ENCODE data around the gene NKPD1. TPM values are rescaled to one million over a fixed set of nuclear protein-coding genes. Genes with fewer than 3 reads are reported as not detected.

Gene NKPD1
- total and polyA plus RNA-seq, 2 donors (not counting 3 experiments of a cell fraction or from before 2014, with no cell fraction given): 0.04 TPM; not detected in 1

- no TSS peak for BruUV-seq (replicated peaks)
- FAIRE-seq: no peak
- no peak overlapping the region for H2AFZ ChIP-seq (ENCODE audit: low read depth, low read length)
Measured at GRCh38 chr19:45162608-45163143, 1.9 kb upstream of the NKPD1 start.

More at GRCh38 chr19:45162608-45163143, 1.9 kb upstream of the NKPD1 start:
- ChIA-PET CTCF (interaction anchor here (0.6 to 1.5 kb wide), 10 partner anchors 8 to 176 kb away, joined by 3 to 14 read pairs (median 6); partner anchors contain the start of genes BLOC1S3 and TRAPPC6A), POLR2A (interaction anchor here (0.7 kb wide), 1 partner anchor 15 kb away, joined by 3 read pairs; the partner anchor contains the start of gene TRAPPC6A)
- intact Hi-C loops (cut with micrococcal nuclease) (loop anchor here (1.0 to 2.0 kb wide), 4 partner anchors 9 to 176 kb away; no protein-coding TSS in a partner anchor), dilution Hi-C loops (cut with MboI; ENCODE audit: extremely low pct_ligation_motif_present, low sequenced_read_pairs) (no loop called here)
- Histone ChIP-seq H3K4me1 (ENCODE audit: control insufficient read depth, extremely low read depth, insufficient read depth, low read length) (peaks cover 6% of the 10 kb centered on the region), H4K20me1 (replicated peaks; ENCODE audit: control insufficient read depth, extremely low read depth, insufficient read depth, low read length) (no peaks in the 10 kb centered on the region), H3K4me3 (replicated peaks in 1 of 3; ENCODE audit: insufficient read depth in 1 of 3, low read depth in 1 of 3, low read length in 3 of 3) (no peak overlapping the region), H3K36me3 (ENCODE audit: control insufficient read depth in 2 of 2, extremely low read depth in 1 of 2, insufficient read depth in 2 of 2, low read length in 2 of 2) (no peaks in the 10 kb centered on the region), H3K27ac (ENCODE audit: insufficient read depth, low read depth, low read length) (no peak overlapping the region), H3K9ac (replicated peaks; ENCODE audit: extremely low read depth, insufficient read depth, low read length) (no peak overlapping the region), H3K79me2 (ENCODE audit: control insufficient read depth, insufficient read depth, low read length) (no peaks in the 10 kb centered on the region), H3K9me1 (replicated peaks; ENCODE audit: control insufficient read depth, extremely low read depth, insufficient read depth, low read length) (no peaks in the 10 kb centered on the region), H3K27me3 (ENCODE audit: control insufficient read depth in 2 of 2, insufficient read depth in 2 of 2, low read length in 2 of 2) (no peaks in the 10 kb centered on the region), H3K9me3 (replicated peaks; ENCODE audit: control insufficient read depth, insufficient read depth, low read length) (no peaks in the 10 kb centered on the region), H3K4me2 (ENCODE audit: insufficient read depth, low read length) (no peak overlapping the region)
- TF ChIP-seq GATA2 (IDR thresholded peaks at IDR 0.05; ENCODE audit: insufficient read depth, insufficient read length, low read depth, low read length): no peak
- TF ChIP-seq JUN (IDR thresholded peaks at IDR 0.05; ENCODE audit: borderline replicate concordance, insufficient read depth, insufficient read length, low read depth): no peak
- TF ChIP-seq FOS (IDR thresholded peaks at IDR 0.05; ENCODE audit: borderline replicate concordance, insufficient read depth, low read length): no peak
- TF ChIP-seq MYC (IDR thresholded peaks at IDR 0.05; ENCODE audit: low read depth, low read length): no peak
- no peak for TF ChIP-seq CTCF (IDR thresholded peaks at IDR 0.05; ENCODE audit: extremely low read depth in 1 of 2, insufficient read depth in 1 of 2, low read depth in 1 of 2, low read length in 2 of 2)
- TF ChIP-seq, protein P1, sequence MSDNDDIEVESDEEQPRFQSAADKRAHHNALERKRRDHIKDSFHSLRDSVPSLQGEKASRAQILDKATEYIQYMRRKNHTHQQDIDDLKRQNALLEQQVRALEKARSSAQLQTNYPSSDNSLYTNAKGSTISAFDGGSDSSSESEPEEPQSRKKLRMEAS (IDR thresholded peaks at IDR 0.05; ENCODE audit: insufficient read depth, insufficient read length): no peak
- no peak for TF ChIP-seq POLR2A (IDR thresholded peaks at IDR 0.05; ENCODE audit: low read depth, low read length)
- no peak for TF ChIP-seq POLR2AphosphoS5 (IDR thresholded peaks at IDR 0.05; ENCODE audit: insufficient read depth, low read depth, low read length)
- no peak for TF ChIP-seq EZH2 (IDR thresholded peaks at IDR 0.05; ENCODE audit: borderline replicate concordance, low read depth, low read length, severe bottlenecking)
- DNase-seq (ENCODE audit: low read depth, low spot score): no peak

All from endothelial cell of umbilical vein (primary cell).